Measurements from ENCODE around the gene SPATA31A6. TPM values are rescaled to one million over a fixed set of nuclear protein-coding genes. Genes with fewer than 3 reads are reported as not detected.
"Not testable (repeated sequence)": the region's sequence is repeated elsewhere in the genome, so short reads cannot be mapped to it uniquely, and the experiment has no call there.

The SPATA31A6 gene
- total RNA-seq (2014; rRNA removed), result not detected in 2 replicates
- not detected for Bru-seq, nascent RNA
- BruChase-seq, experiment 1, labeled RNA remaining after a 6-hour chase, result not detected
- not detected for BruChase-seq, experiment 2, labeled RNA remaining after a 2-hour chase
- long read RNA-seq, result 0 reads

GRCh38 chr9:42183359-42183758 lies at the start of gene SPATA31A6:
TSS of gene SPATA31A6 (plus strand) at chr9:42183659. CDS start at chr9:42183688, 29 bp downstream.
- H2AFZ ChIP-seq (ENCODE audit: low read length); H3K27ac ChIP-seq (ENCODE audit: low read length); H3K79me2 ChIP-seq (ENCODE audit: low read length); H3K27me3 ChIP-seq (ENCODE audit: low read length); CTCF ChIA-PET; DNase-seq; H3K4me2 ChIP-seq (ENCODE audit: low read length); ATAC-seq; intact Hi-C loops (cut with micrococcal nuclease); H3K9me2 ChIP-seq (replicated peaks; ENCODE audit: low read length); H3K9me3 ChIP-seq (ENCODE audit: low read length); POLR2A ChIA-PET (ENCODE audit: unreplicated experiment); BruUV-seq (replicated peaks); H3K9ac ChIP-seq (ENCODE audit: low read length); H3K4me1 ChIP-seq (ENCODE audit: insufficient read depth, low read length); H3K36me3 ChIP-seq (ENCODE audit: low read depth, low read length); H3F3A ChIP-seq (ENCODE audit: low read length, unreplicated experiment); H3K4me3 ChIP-seq (ENCODE audit: low read length); H4K20me1 ChIP-seq (ENCODE audit: low read length): not testable (repeated sequence)

DNA sequence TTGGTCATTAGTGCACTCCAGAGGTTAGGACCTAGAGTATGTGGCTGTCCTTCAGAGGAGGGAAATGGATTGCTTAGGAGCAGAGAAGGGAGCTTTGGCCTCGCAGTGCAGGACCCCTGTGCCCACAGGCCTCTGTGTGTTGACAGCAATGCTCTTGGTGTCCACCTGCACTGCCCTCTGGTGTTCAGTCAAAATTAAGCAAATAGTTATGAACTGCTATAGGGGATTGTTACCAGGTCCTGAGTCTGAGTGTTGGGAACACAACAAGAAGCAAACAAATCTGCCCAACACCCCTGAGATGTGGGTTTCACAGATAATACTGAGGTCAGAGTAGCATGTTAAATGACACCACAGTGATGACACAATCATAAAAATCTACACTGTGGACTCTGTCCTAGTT lies 23.2 kb upstream of the SPATA31A6 start:
- CTCF ChIA-PET; H3K79me2 ChIP-seq (ENCODE audit: low read length); H4K20me1 ChIP-seq (ENCODE audit: low read length); H3K4me1 ChIP-seq (ENCODE audit: insufficient read depth, low read length); H2AFZ ChIP-seq (ENCODE audit: low read length); ATAC-seq; H3K4me3 ChIP-seq (ENCODE audit: low read length); H3K9me2 ChIP-seq (replicated peaks; ENCODE audit: low read length); H3F3A ChIP-seq (ENCODE audit: low read length, unreplicated experiment); BruUV-seq (replicated peaks); POLR2A ChIA-PET (ENCODE audit: unreplicated experiment); H3K4me2 ChIP-seq (ENCODE audit: low read length); intact Hi-C loops (cut with micrococcal nuclease); H3K9ac ChIP-seq (ENCODE audit: low read length); H3K27me3 ChIP-seq (ENCODE audit: low read length); H3K27ac ChIP-seq (ENCODE audit: low read length); H3K36me3 ChIP-seq (ENCODE audit: low read depth, low read length); H3K9me3 ChIP-seq (ENCODE audit: low read length): not testable (repeated sequence)
- peak; percentile 37; the same call in 1 of the 2 replicates for TF ChIP-seq CTCF (conservative IDR thresholded peaks at IDR 0.05; ENCODE audit: low read depth, low read length)
- peak; percentile 15 for DNase-seq

DNA sequence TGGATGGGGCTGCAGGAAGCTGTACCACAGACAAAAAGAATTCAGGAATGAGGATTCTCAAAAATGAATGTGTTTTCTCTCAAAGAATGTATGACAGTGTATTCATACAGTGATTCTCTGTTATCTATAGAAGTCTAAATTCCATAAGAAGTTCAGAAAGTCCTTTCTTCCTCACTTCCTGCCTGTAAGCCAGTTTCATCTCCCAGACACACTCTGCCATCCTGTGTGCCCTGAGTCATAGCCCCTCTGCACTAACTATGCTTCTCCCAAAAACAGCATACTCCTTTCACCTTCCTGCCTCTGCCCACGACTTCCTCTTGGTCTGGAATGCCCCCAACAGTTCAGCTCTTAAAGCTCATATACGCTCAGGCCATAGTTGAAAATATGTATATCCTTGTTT lies 36.4 kb downstream of the SPATA31A6 start:
- H3K27me3 ChIP-seq (ENCODE audit: low read length); H3K36me3 ChIP-seq (ENCODE audit: low read depth, low read length); H3K9me2 ChIP-seq (replicated peaks; ENCODE audit: low read length); ATAC-seq; H3K4me2 ChIP-seq (ENCODE audit: low read length); H3K27ac ChIP-seq (ENCODE audit: low read length); H2AFZ ChIP-seq (ENCODE audit: low read length); H4K20me1 ChIP-seq (ENCODE audit: low read length); H3F3A ChIP-seq (ENCODE audit: low read length, unreplicated experiment); BruUV-seq (replicated peaks); H3K4me1 ChIP-seq (ENCODE audit: insufficient read depth, low read length); intact Hi-C loops (cut with micrococcal nuclease); H3K79me2 ChIP-seq (ENCODE audit: low read length); POLR2A ChIA-PET (ENCODE audit: unreplicated experiment); H3K4me3 ChIP-seq (ENCODE audit: low read length); DNase-seq; CTCF ChIA-PET; H3K9ac ChIP-seq (ENCODE audit: low read length); H3K9me3 ChIP-seq (ENCODE audit: low read length): not testable (repeated sequence)

- H2AFZ ChIP-seq (ENCODE audit: low read length); H3K79me2 ChIP-seq (ENCODE audit: low read length); H3K9me2 ChIP-seq (replicated peaks; ENCODE audit: low read length); BruUV-seq (replicated peaks); H3F3A ChIP-seq (ENCODE audit: low read length, unreplicated experiment); H3K4me1 ChIP-seq (ENCODE audit: insufficient read depth, low read length); H3K4me3 ChIP-seq (ENCODE audit: low read length); H3K27ac ChIP-seq (ENCODE audit: low read length); CTCF ChIA-PET; POLR2A ChIA-PET (ENCODE audit: unreplicated experiment); H3K9me3 ChIP-seq (ENCODE audit: low read length); H4K20me1 ChIP-seq (ENCODE audit: low read length); H3K27me3 ChIP-seq (ENCODE audit: low read length); intact Hi-C loops (cut with micrococcal nuclease); ATAC-seq; H3K9ac ChIP-seq (ENCODE audit: low read length); H3K36me3 ChIP-seq (ENCODE audit: low read depth, low read length); H3K4me2 ChIP-seq (ENCODE audit: low read length); DNase-seq: not testable (repeated sequence)
Measured at GRCh38 chr9:42223230-42223629, 39.8 kb downstream of the SPATA31A6 start.

DNA sequence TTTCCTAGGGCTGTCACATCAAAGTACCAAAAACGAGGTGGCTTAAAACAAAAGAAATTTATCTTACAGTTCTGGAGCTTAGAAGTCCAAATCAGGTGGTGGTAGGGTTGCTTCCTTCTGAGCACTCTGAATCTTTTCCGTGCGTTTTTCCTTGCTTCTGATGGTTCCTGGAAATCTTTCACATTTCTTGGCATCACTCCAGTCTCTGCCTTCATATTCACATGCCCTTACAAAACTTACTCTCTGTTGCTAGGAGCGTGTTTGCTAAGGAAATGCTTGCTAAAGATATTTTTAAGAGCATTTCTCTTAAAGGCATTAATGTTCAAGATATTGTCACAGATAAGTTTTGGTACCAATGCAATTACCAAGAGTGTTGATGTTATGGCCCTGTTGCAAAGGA lies 49.6 kb downstream of the SPATA31A6 start:
- H3K9me3 ChIP-seq (ENCODE audit: low read length); H3K4me2 ChIP-seq (ENCODE audit: low read length); H3K79me2 ChIP-seq (ENCODE audit: low read length); H3K9me2 ChIP-seq (replicated peaks; ENCODE audit: low read length); H2AFZ ChIP-seq (ENCODE audit: low read length); H3K4me3 ChIP-seq (ENCODE audit: low read length); H3K9ac ChIP-seq (ENCODE audit: low read length); H3K27me3 ChIP-seq (ENCODE audit: low read length); CTCF ChIA-PET; POLR2A ChIA-PET (ENCODE audit: unreplicated experiment); DNase-seq; H3K27ac ChIP-seq (ENCODE audit: low read length); H3K4me1 ChIP-seq (ENCODE audit: insufficient read depth, low read length); ATAC-seq; H4K20me1 ChIP-seq (ENCODE audit: low read length); H3F3A ChIP-seq (ENCODE audit: low read length, unreplicated experiment); BruUV-seq (replicated peaks); H3K36me3 ChIP-seq (ENCODE audit: low read depth, low read length); intact Hi-C loops (cut with micrococcal nuclease): not testable (repeated sequence)

GRCh38 chr9:42234610-42235009 lies 51.2 kb downstream of the SPATA31A6 start:
- POLR2A ChIA-PET (ENCODE audit: unreplicated experiment); H3K27ac ChIP-seq (ENCODE audit: low read length); H3K9ac ChIP-seq (ENCODE audit: low read length); ATAC-seq; H3K36me3 ChIP-seq (ENCODE audit: low read depth, low read length); H3K79me2 ChIP-seq (ENCODE audit: low read length); H3K27me3 ChIP-seq (ENCODE audit: low read length); H3K4me1 ChIP-seq (ENCODE audit: insufficient read depth, low read length); BruUV-seq (replicated peaks); H2AFZ ChIP-seq (ENCODE audit: low read length); H3K9me2 ChIP-seq (replicated peaks; ENCODE audit: low read length); H3K4me2 ChIP-seq (ENCODE audit: low read length); H3K9me3 ChIP-seq (ENCODE audit: low read length); H3K4me3 ChIP-seq (ENCODE audit: low read length); DNase-seq; H3F3A ChIP-seq (ENCODE audit: low read length, unreplicated experiment); CTCF ChIA-PET; H4K20me1 ChIP-seq (ENCODE audit: low read length); intact Hi-C loops (cut with micrococcal nuclease): not testable (repeated sequence)
